ENCODE data around the gene PELO.
"Not testable (repeated sequence)": the region's sequence is repeated elsewhere in the genome, so short reads cannot be mapped to it uniquely, and the experiment has no call there.

The PELO gene

GRCh38 chr5:52802272-52802973 lies 14.7 kb downstream of the PELO start:
- DNase-seq, result no peak

- DNase-seq, result no peak
These were observed 15.2 kb downstream of the PELO start for GRCh38 chr5:52802974-52803336.

- no peak for DNase-seq
These were observed 16.7 kb downstream of the PELO start for GRCh38 chr5:52804387-52804791.

- no peak for DNase-seq
These were observed 17.3 kb downstream of the PELO start for GRCh38 chr5:52804981-52805380.

GRCh38 chr5:52805615-52806014 lies 17.9 kb downstream of the PELO start:
- DNase-seq, result no peak

- DNase-seq, result no peak
These were observed 19.3 kb downstream of the PELO start for GRCh38 chr5:52807037-52807436.

GRCh38 chr5:52807723-52808122 lies 20.0 kb downstream of the PELO start:
- DNase-seq, result no peak

- DNase-seq, result no peak
These were observed 20.7 kb downstream of the PELO start for GRCh38 chr5:52808316-52808901.

- no peak for DNase-seq
These were observed 22.2 kb downstream of the PELO start for GRCh38 chr5:52809884-52810283.

GRCh38 chr5:52810426-52810825 lies 22.7 kb downstream of the PELO start:
- no peak for DNase-seq

- no peak for DNase-seq
These were observed 23.5 kb downstream of the PELO start for GRCh38 chr5:52811067-52811749.

- DNase-seq, result no peak
These were observed 26.8 kb downstream of the PELO start for GRCh38 chr5:52814352-52815148.

GRCh38 chr5:52817818-52818217 lies 30.1 kb downstream of the PELO start:
- DNase-seq, result no peak

GRCh38 chr5:52818360-52818759 lies 30.6 kb downstream of the PELO start:
- DNase-seq, result no peak

GRCh38 chr5:52818807-52819206 lies 31.1 kb downstream of the PELO start:
- not testable (repeated sequence) for DNase-seq

- no peak for DNase-seq
These were observed 34.2 kb downstream of the PELO start for GRCh38 chr5:52821901-52822300.

- DNase-seq, result no peak
These were observed 34.7 kb downstream of the PELO start for GRCh38 chr5:52822437-52822836.

GRCh38 chr5:52824827-52825226 lies 37.1 kb downstream of the PELO start:
- no peak for DNase-seq

- no peak for DNase-seq
These were observed 38.1 kb downstream of the PELO start for GRCh38 chr5:52825826-52826225.

- DNase-seq, result no peak
These were observed 40.1 kb downstream of the PELO start for GRCh38 chr5:52827815-52828214.

- DNase-seq, result no peak
These were observed 41.9 kb downstream of the PELO start for GRCh38 chr5:52829664-52830063.

- no peak for DNase-seq
These were observed 42.9 kb downstream of the PELO start for GRCh38 chr5:52830650-52831049.

GRCh38 chr5:52831786-52832511 lies 44.2 kb downstream of the PELO start:
- DNase-seq, result no peak

All from CD4-positive, alpha-beta T cell treated with Interleukin-6 for 4 hours (primary cell).